ENCODE measurements around the gene PCF11.

- TF ChIP-seq CTCF (IDR thresholded peaks at IDR 0.05) (no peak), POLR2A (IDR thresholded peaks at IDR 0.05) (no peak)
Measured at GRCh38 chr11:83200035-83200434, 43.1 kb downstream of the PCF11 start.

Measured in adrenal gland (tissue), 5 donors.